ENCODE measurements around the gene SDK1.

DNA sequence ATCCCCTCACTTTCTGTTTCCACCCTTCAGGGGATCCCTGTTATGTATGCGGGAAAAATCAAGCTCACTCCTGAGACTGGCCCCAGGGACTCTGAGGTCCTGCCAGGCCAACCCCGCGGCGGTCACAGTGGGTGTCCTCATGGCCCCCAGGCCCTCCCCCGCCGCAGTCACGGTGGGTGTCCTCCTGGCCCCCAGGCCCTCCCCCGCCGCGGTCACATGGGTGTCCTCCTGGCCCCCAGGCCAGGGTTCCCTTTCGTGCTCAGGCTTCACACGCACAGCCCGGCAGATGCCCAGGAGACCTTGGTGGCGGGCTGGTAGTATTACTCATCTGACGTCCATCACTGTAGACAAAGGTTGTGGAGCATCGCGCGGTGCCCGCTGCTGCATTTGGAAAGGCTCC, 890.0 kb downstream of the SDK1 start:
- TF ChIP-seq JUN (IDR thresholded peaks at IDR 0.05; ENCODE audit: borderline replicate concordance, insufficient read depth, insufficient read length, low read depth) (no peak), POLR2A (IDR thresholded peaks at IDR 0.05; ENCODE audit: low read depth, low read length) (no peak), EZH2 (IDR thresholded peaks at IDR 0.05; ENCODE audit: borderline replicate concordance, low read depth, low read length, severe bottlenecking) (no peak), MYC (IDR thresholded peaks at IDR 0.05; ENCODE audit: low read depth, low read length) (no peak), MAX (IDR thresholded peaks at IDR 0.05; ENCODE audit: insufficient read depth, insufficient read length) (no peak), GATA2 (IDR thresholded peaks at IDR 0.05; ENCODE audit: insufficient read depth, insufficient read length, low read depth, low read length) (no peak), FOS (IDR thresholded peaks at IDR 0.05; ENCODE audit: borderline replicate concordance, insufficient read depth, low read length) (no peak), POLR2AphosphoS5 (IDR thresholded peaks at IDR 0.05; ENCODE audit: insufficient read depth, low read depth, low read length) (no peak)
- TF ChIP-seq, protein P1, sequence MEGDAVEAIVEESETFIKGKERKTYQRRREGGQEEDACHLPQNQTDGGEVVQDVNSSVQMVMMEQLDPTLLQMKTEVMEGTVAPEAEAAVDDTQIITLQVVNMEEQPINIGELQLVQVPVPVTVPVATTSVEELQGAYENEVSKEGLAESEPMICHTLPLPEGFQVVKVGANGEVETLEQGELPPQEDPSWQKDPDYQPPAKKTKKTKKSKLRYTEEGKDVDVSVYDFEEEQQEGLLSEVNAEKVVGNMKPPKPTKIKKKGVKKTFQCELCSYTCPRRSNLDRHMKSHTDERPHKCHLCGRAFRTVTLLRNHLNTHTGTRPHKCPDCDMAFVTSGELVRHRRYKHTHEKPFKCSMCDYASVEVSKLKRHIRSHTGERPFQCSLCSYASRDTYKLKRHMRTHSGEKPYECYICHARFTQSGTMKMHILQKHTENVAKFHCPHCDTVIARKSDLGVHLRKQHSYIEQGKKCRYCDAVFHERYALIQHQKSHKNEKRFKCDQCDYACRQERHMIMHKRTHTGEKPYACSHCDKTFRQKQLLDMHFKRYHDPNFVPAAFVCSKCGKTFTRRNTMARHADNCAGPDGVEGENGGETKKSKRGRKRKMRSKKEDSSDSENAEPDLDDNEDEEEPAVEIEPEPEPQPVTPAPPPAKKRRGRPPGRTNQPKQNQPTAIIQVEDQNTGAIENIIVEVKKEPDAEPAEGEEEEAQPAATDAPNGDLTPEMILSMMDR (IDR thresholded peaks at IDR 0.05; ENCODE audit: extremely low read depth in 1 of 2, insufficient read depth in 1 of 2, low read depth in 1 of 2, low read length in 2 of 2): no peak

Data from endothelial cell of umbilical vein (primary cell).